DND-41 (cell line): ENCODE results near the gene CPE.

Experiments
- ATAC-seq: fragments of 200-7000 bp; cut with Tn5 transposase; 3 replicates; pipeline ENCODE4 v1.9.1; 2021; ENCODE audit warnings: low read depth; ENCODE audit not compliant: insufficient read depth
- DNase-seq: peaks from one replicate; pipeline ENCODE4 v3.0.0-alpha.2; 2020
- H2AFZ ChIP-seq: 2 replicates; pipeline ENCODE4 v1.6.0; 2012; ENCODE audit warnings: low read depth, low read length
- H3K27ac ChIP-seq: 2 replicates; pipeline ENCODE4 v1.5.1; 2012; ENCODE audit warnings: low read length, inconsistent platforms
- H3K27me3 ChIP-seq: fragments of 200-600 bp; sonication (generic); 2 replicates; pipeline ENCODE4 v1.6.0; 2012; ENCODE audit warnings: low read length, mild to moderate bottlenecking, inconsistent platforms; ENCODE audit not compliant: insufficient read depth, poor library complexity
- H3K36me3 ChIP-seq: 2 replicates; pipeline ENCODE4 v1.5.1; 2012; ENCODE audit warnings: low read length, inconsistent platforms; ENCODE audit not compliant: insufficient read depth
- H3K4me1 ChIP-seq: 2 replicates; pipeline ENCODE4 v1.5.1; 2012; ENCODE audit warnings: mild to moderate bottlenecking, low read length; ENCODE audit not compliant: insufficient read depth
- H3K4me2 ChIP-seq: 2 replicates; pipeline ENCODE4 v1.6.0; 2012; ENCODE audit warnings: mild to moderate bottlenecking, moderate library complexity, low read length, inconsistent platforms; ENCODE audit not compliant: insufficient read depth
- H3K4me3 ChIP-seq, 2 experiments: fragments of 200-600 bp in 1 of 2; shearing (Covaris generic) in 1 of 2; 2 replicates each; pipeline ENCODE4 v1.5.1; 2012 to 2016; ENCODE audit warnings: inconsistent platforms in 2 of 2, low read length in 2 of 2, mild to moderate bottlenecking in 2 of 2, low read depth in 1 of 2, moderate library complexity in 1 of 2
- H3K79me2 ChIP-seq: 2 replicates; pipeline ENCODE4 v1.6.0; 2012; ENCODE audit warnings: low read length, inconsistent platforms; ENCODE audit not compliant: insufficient read depth
- H3K9ac ChIP-seq: 2 replicates; pipeline ENCODE4 v1.6.0; 2012; ENCODE audit warnings: low read depth, mild to moderate bottlenecking, inconsistent platforms, low read length, moderate library complexity
- H3K9me3 ChIP-seq: 2 replicates; pipeline ENCODE4 v1.5.1; 2012; ENCODE audit warnings: low read length, moderate library complexity, mild to moderate bottlenecking, inconsistent platforms; ENCODE audit not compliant: insufficient read depth, severe bottlenecking
- H4K20me1 ChIP-seq: 2 replicates; pipeline ENCODE4 v1.6.0; 2012; ENCODE audit warnings: low read length; ENCODE audit not compliant: insufficient read depth
- EZH2 ChIP-seq: IDR thresholded peaks from 3 replicates; pipeline ENCODE4 v1.6.1; 2012; ENCODE audit warnings: borderline replicate concordance, low read depth, mild to moderate bottlenecking, moderate library complexity, low read length, inconsistent platforms; ENCODE audit not compliant: severe bottlenecking
- TF ChIP-seq, protein P1 (sequence below): IDR thresholded peaks from 2 replicates; pipeline ENCODE4 v1.5.1; 2012; ENCODE audit warnings: borderline replicate concordance, low read length, moderate library complexity, mild to moderate bottlenecking; ENCODE audit not compliant: poor library complexity, severe bottlenecking; ENCODE audit errors: extremely low read depth

CPE gene

DNA sequence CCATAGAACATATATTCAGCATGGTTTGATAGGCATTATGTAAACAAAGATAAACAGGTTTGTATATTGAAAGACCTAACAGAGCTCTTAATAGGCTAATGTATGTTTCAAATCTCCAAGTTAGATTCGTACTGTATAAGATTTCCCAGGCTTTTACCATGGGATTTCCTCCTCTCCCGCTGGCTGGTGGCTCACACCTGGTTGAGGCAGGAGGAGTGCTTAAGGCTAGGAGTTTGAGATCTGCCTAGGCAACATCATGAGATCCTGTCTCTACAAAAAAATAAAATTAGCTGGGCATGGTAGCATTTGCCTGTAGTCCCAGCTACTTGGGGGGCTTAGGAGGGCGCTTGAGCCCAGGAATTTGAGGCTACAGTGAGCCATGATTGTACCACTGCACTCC is 5.4 kb downstream of the CPE start:
- Histone ChIP-seq H3K27ac (no peak overlapping the region), H3K4me3 (no peak overlapping the region), H4K20me1 (no peaks in the 10 kb centered on the region), H3K27me3 (peaks cover 6% of the 10 kb centered on the region), H3K9ac (no peak overlapping the region), H2AFZ (no peak overlapping the region), H3K4me1 (no peaks in the 10 kb centered on the region), H3K4me2 (no peak overlapping the region), H3K9me3 (no peaks in the 10 kb centered on the region), H3K36me3 (no peaks in the 10 kb centered on the region), H3K79me2 (no peaks in the 10 kb centered on the region)
- no peak for DNase-seq
- ATAC-seq, result no peak
- TF ChIP-seq, protein P1, sequence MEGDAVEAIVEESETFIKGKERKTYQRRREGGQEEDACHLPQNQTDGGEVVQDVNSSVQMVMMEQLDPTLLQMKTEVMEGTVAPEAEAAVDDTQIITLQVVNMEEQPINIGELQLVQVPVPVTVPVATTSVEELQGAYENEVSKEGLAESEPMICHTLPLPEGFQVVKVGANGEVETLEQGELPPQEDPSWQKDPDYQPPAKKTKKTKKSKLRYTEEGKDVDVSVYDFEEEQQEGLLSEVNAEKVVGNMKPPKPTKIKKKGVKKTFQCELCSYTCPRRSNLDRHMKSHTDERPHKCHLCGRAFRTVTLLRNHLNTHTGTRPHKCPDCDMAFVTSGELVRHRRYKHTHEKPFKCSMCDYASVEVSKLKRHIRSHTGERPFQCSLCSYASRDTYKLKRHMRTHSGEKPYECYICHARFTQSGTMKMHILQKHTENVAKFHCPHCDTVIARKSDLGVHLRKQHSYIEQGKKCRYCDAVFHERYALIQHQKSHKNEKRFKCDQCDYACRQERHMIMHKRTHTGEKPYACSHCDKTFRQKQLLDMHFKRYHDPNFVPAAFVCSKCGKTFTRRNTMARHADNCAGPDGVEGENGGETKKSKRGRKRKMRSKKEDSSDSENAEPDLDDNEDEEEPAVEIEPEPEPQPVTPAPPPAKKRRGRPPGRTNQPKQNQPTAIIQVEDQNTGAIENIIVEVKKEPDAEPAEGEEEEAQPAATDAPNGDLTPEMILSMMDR, result no peak
- TF ChIP-seq EZH2, result no peak

DNA sequence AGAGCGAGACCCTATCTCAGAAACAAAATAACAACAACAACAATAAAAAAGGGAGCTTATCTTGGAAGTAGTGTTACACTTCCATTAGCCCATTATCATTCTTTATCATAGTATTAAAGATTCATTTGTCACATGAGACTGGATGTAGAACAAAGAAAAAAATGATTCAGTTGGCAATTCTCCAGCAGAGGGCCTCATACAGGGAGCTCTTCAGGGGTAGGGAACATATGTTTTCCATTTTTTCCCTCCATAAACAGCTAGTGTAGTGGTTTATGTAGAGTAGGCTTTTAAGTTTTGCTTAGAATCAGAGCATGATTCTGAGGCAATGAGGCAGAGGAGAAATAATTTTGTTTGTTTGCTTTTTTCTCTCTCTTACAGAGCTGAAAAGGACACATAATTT is 5.8 kb downstream of the CPE start:
- Histone ChIP-seq H3K27ac (no peak overlapping the region), H4K20me1 (no peaks in the 10 kb centered on the region), H2AFZ (no peak overlapping the region), H3K9ac (no peak overlapping the region), H3K4me1 (no peaks in the 10 kb centered on the region), H3K4me3 (no peak overlapping the region), H3K4me2 (no peak overlapping the region), H3K9me3 (no peaks in the 10 kb centered on the region), H3K27me3 (peaks cover 6% of the 10 kb centered on the region), H3K36me3 (no peaks in the 10 kb centered on the region), H3K79me2 (no peaks in the 10 kb centered on the region)
- TF ChIP-seq, protein P1, result no peak
- no peak for TF ChIP-seq EZH2
- no peak for ATAC-seq
- DNase-seq, result no peak

DNA sequence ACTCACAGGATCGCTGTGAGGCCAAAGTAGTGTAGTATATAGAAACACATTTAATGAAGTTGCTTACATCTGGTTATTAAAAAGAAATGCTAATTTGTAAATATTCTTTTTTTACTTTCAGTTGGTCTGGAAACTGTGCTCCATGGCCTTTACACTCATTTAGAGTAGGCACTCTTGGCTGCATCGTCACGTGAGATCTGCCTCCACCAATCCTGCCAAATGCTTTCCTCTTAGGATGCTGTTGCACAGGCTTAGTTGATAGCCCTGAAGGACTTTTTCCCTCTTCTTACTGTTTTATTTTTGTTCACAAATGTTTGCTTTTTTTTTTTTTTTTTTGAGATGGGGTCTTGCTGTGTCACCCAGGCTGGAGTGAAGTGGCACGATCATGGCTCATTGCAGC is 6.3 kb downstream of the CPE start:
- TF ChIP-seq, protein P1, result no peak
- no peak for TF ChIP-seq EZH2
- no peak overlapping the region for H3K4me2 ChIP-seq
- DNase-seq (no peak), ATAC-seq (no peak)
- H3K36me3 ChIP-seq, result no peaks in the 10 kb centered on the region
- H3K9ac ChIP-seq, result no peak overlapping the region
- no peaks in the 10 kb centered on the region for H3K79me2 ChIP-seq
- H3K9me3 ChIP-seq, result no peaks in the 10 kb centered on the region
- no peaks in the 10 kb centered on the region for H3K4me1 ChIP-seq
- H3K27me3 ChIP-seq, result peaks cover 6% of the 10 kb centered on the region
- H3K27ac ChIP-seq, result no peak overlapping the region
- no peak overlapping the region for H3K4me3 ChIP-seq
- no peak overlapping the region for H2AFZ ChIP-seq
- no peaks in the 10 kb centered on the region for H4K20me1 ChIP-seq

DNA sequence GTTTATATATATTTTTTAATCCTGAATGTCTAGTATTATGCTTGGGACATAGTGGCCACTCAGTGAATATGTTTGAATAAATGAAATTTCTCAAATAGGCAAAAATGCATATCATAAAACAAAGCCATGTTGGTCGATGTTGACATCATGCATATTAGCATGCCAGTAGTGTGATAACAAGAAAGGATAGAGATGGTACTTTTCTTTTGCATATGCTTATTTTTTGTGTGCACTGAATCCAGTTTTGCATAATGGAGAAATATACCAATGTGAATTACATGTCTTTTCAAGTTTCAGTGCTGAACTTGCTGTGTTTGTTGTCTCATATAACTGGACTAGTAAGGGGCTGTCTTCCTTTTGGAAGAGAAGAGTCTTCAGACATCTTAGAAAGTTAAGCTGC is 7.5 kb downstream of the CPE start:
- H4K20me1 ChIP-seq, result no peaks in the 10 kb centered on the region
- no peak overlapping the region for H2AFZ ChIP-seq
- H3K9me3 ChIP-seq, result no peaks in the 10 kb centered on the region
- H3K4me1 ChIP-seq, result no peaks in the 10 kb centered on the region
- H3K27ac ChIP-seq, result no peak overlapping the region
- H3K27me3 ChIP-seq, result peaks cover 6% of the 10 kb centered on the region
- no peaks in the 10 kb centered on the region for H3K79me2 ChIP-seq
- no peak overlapping the region for H3K9ac ChIP-seq
- DNase-seq (no peak), ATAC-seq (no peak)
- H3K4me2 ChIP-seq, result no peak overlapping the region
- TF ChIP-seq, protein P1, result no peak
- TF ChIP-seq EZH2, result no peak
- H3K4me3 ChIP-seq, result no peak overlapping the region
- no peaks in the 10 kb centered on the region for H3K36me3 ChIP-seq
